ENCODE data around the gene PLB1.
"Not testable (repeated sequence)": the region's sequence is repeated elsewhere in the genome, so short reads cannot be mapped to it uniquely, and the experiment has no call there.

Gene PLB1

DNA sequence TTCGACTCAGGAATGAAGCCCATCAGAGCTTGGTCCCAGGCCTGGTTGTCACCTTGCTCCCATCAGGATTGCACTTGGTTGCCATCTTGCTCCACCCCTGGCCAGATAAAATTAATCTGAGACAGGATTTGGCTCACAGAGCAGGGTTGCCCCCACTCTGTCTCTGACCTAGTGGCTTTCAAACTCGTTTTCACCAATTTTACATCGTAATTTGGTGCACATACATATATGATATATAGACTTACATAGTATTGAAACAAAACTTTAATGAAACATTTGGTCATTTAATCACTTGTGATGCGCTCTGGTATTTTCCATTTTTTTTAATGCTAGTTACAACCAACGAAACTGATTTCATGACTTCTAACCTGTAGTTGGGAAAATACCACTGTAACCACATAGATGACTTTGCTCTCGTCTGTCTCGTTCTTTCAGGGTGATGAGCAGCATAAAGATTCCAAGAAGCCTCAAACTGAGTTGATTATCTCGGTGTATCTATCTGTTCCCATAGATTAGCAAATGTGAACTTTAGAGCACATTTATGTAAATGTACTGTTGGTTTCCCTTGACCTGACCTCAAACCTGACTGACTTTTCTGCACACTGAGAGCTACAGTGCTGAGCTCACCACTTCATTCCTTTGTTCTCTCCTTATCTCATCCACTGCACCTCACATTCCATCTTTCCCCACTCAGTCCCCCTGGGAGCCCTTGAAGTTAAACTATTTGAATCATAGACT, 30.5 kb upstream of the PLB1 start:
- DNase-seq: no peak

DNA sequence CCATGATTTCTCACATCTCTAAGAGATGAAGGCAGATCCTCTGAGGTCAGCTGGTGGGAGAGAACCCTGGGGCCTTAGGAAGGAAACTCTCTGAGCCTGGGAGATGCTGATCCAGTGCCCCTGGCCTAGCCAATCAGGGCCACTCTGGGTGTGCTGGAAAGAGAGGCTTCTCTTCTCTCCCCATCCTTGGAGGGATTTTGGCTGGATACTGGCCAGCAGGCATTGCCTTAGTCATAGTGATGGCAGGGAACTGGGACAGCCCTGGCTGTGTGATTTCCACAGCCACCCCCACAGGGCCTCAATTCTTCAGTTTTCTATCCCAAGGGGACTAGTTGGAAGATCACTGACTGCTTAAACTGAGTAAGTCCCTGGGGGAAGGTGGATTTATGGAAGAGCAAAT, 26.6 kb upstream of the PLB1 start:
- DNase-seq: peak; percentile 14

GRCh38 chr2:28469947-28470535, 25.8 kb upstream of the PLB1 start:
- no peak for DNase-seq

DNA sequence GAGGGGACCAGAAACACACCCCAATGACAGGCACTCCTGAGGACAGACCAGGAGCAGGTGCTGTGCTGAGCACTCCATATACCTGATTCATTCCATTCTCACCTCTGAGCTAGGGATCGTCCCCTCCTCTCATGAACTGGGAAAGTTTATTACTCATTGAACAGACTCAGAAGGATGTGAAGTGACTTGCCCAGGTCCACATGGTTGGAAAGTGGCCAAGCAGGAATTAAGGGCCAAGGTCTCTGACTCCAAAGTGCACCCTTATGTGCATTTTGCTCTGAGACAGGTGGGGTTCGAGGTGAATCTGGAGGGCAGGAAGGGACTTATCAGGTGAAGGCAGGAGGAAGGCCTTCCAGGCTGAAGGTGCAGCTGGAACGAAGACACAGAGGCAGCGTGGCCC, 25.1 kb upstream of the PLB1 start:
- DNase-seq: no peak

- DNase-seq: no peak
Observed at GRCh38 chr2:28471214-28471613, 24.6 kb upstream of the PLB1 start.

DNA sequence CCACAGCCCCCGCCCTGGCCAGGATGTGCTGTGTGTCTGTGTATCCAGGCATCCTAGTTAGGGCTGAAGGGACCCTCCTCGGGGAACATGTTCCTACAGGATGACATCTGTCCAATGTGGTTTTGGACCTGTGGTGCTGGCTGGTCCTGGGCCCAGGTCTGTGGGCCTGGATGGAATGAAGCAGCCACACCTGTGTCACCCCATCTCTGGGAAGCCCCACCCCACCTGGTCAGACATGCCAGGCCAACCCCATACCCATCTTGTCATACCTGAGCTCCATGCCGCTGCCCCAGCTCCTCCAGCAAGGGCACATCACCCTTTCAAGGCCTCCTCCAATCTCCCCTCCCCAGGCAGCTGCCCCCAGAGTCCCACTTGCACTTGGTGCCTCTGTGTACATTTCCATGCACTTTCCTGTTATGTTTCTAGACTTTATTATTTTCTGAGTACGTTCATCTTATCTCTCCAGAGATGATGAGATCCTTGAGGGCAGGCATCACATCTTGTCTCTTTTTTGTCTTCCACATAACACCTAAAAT, 24.1 kb upstream of the PLB1 start:
- DNase-seq: no peak

DNA sequence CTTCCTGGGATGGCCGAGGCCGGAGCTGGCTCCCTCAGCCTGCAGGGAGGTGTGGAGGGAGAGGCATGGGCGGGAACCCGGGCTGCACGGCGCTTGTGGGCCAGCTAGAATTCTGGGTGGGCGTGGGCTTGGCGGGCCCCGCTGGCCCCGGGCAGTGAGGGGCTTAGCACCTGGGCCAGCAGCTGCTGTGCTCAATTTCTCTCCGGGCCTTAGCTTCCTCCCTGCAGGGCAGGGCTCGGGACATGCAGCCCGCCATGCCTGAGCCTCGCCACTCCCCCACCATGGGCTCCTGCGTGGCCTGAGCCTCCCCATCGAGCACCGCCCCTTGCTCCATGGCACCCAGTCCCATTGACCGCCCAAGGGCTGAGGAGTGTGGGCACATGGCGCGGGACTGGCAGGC, 23.2 kb upstream of the PLB1 start:
- DNase-seq: not testable (repeated sequence)

DNA sequence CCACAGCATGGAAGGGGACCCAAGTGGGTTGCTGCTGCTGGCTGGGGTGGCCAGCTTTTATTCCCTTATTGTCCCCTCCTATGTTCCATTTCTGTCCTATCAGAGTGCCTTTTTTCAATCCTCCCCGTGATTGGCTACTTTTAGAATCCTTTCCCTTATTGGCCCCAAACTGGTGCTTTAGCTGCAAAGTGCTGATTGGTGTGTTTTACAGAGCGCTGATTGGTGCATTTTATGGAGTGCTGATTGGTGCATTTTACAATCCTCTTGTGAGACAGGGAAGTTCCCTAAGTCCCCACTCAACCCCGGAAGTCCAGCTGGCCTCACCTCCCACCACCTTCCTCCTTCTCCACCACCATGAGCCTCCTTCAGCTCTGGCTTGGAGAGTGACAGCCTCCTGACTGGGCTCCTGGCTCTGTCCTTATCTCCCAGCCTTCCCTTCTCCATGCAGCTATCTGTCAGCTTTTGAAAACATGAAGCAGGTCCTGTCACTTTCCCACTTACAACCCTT, 20.7 kb upstream of the PLB1 start:
- DNase-seq: no peak

DNA sequence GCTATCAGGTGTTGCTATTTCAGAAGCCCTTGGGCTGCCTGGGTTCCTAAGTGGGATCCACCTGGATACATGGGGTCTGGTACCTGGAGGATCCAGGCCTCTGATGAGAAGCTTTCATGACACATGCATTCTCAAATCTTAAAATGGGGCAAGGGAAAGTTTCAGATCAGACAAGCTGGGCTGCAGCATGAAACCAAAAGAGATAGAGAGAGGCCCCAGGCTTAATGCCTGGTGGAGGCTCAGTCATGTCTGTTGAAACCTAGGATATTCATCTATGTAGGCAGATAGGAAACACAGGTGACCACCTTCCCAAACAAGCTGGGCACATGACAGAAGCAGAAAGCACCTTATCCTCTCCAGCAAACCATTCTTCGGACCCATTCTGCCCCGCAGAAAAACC, 18.8 kb upstream of the PLB1 start:
- no peak for DNase-seq

- no peak for DNase-seq
Observed at GRCh38 chr2:28477645-28478044, 18.2 kb upstream of the PLB1 start.

DNA sequence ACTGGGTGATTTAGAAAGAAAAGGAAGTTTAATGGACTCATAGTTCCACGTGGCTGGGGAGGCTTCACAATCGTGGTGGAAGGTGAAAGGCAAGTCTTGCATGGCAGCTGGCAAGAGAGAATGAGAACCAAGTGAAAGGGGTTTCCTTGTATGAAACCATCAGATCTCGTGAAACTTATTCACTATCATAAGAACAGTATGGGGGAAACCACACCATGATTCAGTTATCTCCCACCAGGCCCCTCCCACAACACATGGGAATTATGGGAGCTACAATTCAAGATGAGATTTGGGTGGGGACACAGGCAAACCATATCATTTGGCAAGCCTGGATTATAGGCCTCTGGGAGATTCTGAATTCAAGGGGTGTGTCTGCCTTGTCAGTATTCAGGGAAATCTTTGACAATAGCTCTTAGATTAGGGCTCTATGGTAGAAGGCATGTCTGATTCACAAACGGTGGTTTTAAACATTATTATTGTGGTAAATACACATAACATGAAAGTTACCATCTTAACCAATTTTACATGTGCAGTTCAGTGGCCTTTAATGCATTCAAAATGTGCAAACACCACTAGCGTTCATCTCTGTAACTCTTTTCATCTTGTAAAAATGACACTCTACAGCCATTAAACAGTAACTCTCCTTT, 15.3 kb upstream of the PLB1 start:
- DNase-seq: no peak

DNA sequence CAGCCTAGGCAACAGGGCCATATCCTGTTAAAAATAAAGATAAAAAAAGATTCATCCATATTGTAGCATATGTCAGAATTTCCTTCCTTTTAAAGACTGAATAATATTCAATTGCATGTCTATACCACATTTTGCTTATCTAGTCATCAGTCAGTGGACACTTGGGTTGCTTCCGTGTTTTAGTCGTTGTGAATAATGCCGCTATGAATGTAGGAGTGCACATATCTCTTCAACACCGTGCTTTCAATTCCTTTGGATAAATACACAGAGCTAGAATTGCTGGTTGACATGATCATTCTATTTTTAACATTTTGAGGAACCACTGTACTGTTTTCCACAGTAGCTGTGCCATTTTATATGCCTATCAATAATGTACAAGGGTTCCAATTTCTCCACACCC, 14.0 kb upstream of the PLB1 start:
- DNase-seq: no peak

DNA sequence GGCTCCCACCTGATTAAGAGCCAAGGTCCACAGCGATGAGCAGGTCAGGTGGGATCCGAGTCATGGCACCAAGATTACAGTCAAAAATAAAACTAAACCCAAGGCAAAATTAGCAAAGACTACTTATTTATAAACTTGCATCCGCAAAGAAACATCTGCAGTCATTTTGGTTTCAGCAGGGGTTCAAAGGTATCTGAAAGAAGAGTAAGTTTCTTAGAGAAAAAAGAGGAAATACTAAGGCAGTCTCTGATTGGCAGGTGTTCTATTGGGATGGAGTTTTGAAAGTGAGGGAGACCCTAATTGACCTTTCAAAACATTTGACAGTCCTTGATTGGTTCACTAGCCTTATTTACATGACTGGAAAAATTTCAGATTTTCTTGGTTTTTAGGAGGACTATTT, 11.0 kb upstream of the PLB1 start:
- DNase-seq: no peak

DNA sequence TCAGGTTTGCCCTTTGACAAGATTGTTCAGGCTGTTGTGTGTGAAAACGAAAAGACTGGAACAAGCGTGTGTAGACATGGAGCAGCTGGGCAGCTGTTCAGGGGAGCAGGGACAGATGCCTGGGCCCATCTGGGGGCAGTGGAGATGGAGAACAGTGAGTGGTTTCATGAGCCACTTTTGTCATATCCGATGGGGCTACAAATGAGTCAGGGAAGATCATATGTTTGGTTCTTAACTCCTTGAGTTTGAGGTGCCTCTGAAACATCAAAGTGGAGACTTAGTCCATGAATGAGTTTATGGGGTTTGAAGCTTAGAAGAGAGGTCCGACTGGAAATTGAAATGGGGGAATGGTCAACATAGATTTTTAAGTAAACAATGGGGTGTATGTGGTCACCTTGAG, 9.3 kb upstream of the PLB1 start:
- no peak for DNase-seq

- DNase-seq: no peak
Observed at GRCh38 chr2:28487258-28487657, 8.6 kb upstream of the PLB1 start.

DNA sequence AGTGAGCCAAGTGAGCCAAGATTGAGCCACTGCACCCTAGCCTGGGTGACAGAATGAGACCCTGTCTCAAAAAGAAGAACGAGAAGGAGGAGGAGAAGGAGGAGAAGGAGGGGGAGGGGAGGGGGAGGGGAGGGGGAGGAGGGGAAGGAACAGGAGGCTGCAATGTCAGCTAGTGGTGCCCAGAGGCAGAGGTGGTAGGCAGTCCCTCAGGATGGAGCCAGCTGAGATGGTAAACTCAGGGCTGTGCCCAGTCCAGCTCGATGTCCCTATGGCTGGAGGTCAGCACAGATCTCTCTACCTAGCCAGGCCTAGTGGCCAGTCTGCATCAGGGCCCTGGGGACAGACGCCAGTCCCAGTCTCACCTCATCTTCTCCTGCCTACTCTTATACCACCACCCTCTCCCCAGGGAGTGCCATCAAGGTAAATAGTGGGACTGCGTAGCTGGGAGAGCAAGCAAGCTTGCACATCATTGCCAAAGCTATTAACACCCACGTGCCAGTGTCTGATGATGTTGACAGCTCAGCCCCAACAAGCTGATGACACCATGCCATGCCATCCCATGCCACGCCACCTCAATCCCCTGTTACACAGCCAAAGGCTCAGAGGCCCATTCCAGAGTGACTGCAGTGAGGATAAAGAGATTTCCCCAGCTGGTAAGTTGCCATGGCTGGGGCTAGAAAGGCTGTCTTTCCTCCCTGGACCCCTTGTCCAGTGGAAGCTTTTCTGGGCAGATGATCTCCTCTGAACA, 7.6 kb upstream of the PLB1 start:
- no peak for DNase-seq

DNA sequence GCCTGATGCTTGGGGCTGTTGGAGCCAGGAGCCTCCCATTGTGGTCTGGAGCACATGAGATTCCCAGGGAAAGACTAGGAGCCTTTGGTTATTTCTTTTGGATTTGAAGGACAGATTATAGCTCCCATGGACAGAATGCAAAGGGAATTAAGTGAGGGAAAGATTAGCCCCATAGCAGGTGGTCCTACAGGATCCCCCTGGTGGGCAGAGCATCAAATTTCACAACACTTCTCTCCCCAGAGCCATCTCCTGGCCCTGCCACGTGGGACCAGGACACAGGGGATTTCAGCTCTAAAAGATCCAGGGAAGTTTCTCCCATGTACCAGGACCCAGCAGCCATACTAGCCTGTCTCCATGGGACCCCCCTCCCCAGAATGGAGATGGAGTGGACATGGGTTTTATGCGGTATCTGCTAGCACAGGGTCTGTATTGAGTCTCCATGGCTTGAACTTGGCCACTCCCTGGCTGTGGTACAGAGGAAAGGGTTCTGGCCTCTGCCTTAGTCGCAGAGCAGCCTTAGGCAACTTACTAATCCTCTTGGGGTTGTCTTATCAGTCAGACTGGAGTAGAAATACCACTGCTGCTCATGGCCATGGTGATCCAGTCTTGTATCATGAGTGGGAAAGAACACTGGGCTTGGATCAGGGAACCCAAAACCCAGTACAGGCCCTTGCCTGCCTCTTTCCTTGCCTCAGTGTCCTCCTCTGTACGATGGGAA, 6.8 kb upstream of the PLB1 start:
- no peak for DNase-seq

DNA sequence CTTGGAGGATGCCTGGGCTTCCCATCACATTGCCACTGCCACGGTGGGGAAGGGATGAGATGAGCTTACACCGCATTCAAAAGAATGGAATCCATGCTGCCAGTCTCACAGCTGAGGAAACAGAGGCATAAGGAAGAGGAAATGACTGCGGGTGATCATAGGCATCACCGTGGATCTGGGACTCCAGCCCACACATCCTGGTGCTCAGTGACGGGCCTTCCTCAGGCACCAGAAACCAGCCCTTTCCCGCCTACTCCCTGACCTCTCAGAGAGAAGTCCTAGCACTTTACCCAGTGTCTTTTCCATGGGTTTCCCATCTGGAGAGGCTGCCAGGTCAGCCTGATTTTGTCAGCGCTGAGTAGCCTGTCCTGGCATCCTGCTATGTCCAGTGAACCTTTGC, 5.3 kb upstream of the PLB1 start:
- DNase-seq: no peak

- DNase-seq: no peak
Observed at GRCh38 chr2:28492282-28492681, 3.6 kb upstream of the PLB1 start.

DNA sequence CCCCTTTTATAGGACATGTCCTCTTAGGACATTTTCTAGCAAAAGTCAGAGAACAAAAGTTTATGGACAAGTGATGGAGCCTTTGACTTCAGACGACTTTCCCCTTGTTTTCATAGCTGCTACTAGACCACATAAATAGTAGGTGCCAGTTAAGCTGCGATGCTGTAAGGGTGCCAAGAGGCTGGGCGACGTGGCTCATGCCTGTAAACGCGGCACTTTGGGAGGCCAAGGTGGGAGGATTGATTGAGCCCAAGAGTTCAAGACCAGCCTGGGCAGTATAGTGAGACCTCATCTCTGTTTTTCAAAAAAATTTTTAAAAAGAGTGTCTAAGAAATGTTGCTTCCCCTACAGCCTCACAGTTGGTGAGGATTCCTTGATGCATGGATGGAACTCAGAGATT, 2.2 kb upstream of the PLB1 start:
- DNase-seq: no peak

DNA sequence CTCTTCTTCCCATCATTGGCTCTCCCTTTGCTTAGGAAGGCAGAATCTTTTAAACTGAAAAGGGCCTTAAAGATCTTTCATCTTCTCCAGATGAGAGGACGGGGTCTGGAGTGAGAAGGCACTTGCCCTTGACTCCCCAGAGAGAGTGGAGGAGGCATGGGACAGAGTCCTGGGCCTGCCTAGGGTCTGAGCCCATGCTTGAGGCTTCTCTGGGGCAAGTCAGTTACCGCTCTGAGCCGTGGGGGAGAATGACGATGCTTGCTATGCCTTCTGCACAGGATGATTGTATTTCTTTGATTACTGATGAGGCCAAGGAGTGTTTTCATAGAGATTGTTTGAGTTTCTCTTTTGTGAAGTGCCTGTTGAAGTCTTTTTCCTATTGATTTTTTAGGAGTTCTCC, 921 bp downstream of the PLB1 start:
- no peak for DNase-seq

- no peak for DNase-seq
Observed at GRCh38 chr2:28497206-28497605, 1.3 kb downstream of the PLB1 start.

GRCh38 chr2:28499282-28499681, 3.4 kb downstream of the PLB1 start:
- no peak for DNase-seq
